Transverse colon (tissue), 4 donors: Measurements from ENCODE around the gene FKBP9.
"Not testable (repeated sequence)": the region's sequence is repeated elsewhere in the genome, so short reads cannot be mapped to it uniquely, and the experiment has no call there.

Source experiments
- CTCF ChIP-seq, 5 experiments: fragments of 200-600 bp in 3 of 5; fragments of 450-650 bp in 2 of 5; sonication (generic) in 3 of 5; IDR thresholded peaks; 1 replicate in 2 of 5; 2 replicates in 3 of 5; pipeline ENCODE4 v1.5.1; 2016 to 2017; ENCODE audit warnings: antibody characterized with exemption in 5 of 5, inconsistent platforms in 3 of 5, mild to moderate bottlenecking in 2 of 5, moderate library complexity in 1 of 5
- POLR2A ChIP-seq: fragments of 450-650 bp; IDR thresholded peaks from one replicate; pipeline ENCODE4 v1.6.1; 2016; ENCODE audit warnings: antibody characterized with exemption, mild to moderate bottlenecking, moderate library complexity
- POLR2AphosphoS5 ChIP-seq, 3 donors: sonication (generic); formaldehyde crosslinking; IDR thresholded peaks; one replicate each; pipeline ENCODE4 v1.6.1; 2016; ENCODE audit warnings: antibody characterized with exemption in 3 of 3

- TF ChIP-seq CTCF (IDR thresholded peaks at IDR 0.05); POLR2AphosphoS5 (IDR thresholded peaks at IDR 0.05); POLR2A: not testable (repeated sequence)
Observed at GRCh38 chr7:33005690-33006089, 48.5 kb downstream of the FKBP9 start.
